MM.1S (cell line): ENCODE measurements around the gene DNAJB14.

Experiments
- DNase-seq: peaks from one replicate; pipeline ENCODE4 v3.0.0-alpha.2; 2015
- H2AFZ ChIP-seq: fragments of 300-600 bp; sonication (generic); 2 replicates; pipeline ENCODE4 v1.6.0; 2016; ENCODE audit warnings: antibody characterized with exemption, low read length
- H3F3A ChIP-seq: fragments of 300-600 bp; sonication (generic); 2 replicates; pipeline ENCODE4 v1.6.1; 2016; ENCODE audit warnings: mild to moderate bottlenecking, antibody characterized with exemption, low read length, moderate library complexity, mixed read lengths; ENCODE audit not compliant: insufficient read depth
- H3K27ac ChIP-seq: fragments of 300-600 bp; sonication (generic); 2 replicates; pipeline ENCODE4 v1.5.1; 2016; ENCODE audit warnings: mild to moderate bottlenecking, low read length
- H3K27me3 ChIP-seq: fragments of 300-600 bp; sonication (generic); replicated peaks from 2 replicates; pipeline ENCODE4 v1.6.0; 2016; ENCODE audit warnings: low read length; ENCODE audit not compliant: insufficient read depth
- H3K36me3 ChIP-seq: fragments of 300-600 bp; sonication (generic); replicated peaks from 2 replicates; pipeline ENCODE4 v1.6.1; 2016; ENCODE audit warnings: mild to moderate bottlenecking, low read length, mixed read lengths; ENCODE audit not compliant: insufficient read depth
- H3K4me1 ChIP-seq: fragments of 300-600 bp; sonication (generic); 2 replicates; pipeline ENCODE4 v1.6.1; 2016; ENCODE audit warnings: low read length, mixed read lengths
- H3K4me2 ChIP-seq: fragments of 300-600 bp; sonication (generic); 2 replicates; pipeline ENCODE4 v1.6.0; 2016; ENCODE audit warnings: low read depth, low read length
- H3K4me3 ChIP-seq: fragments of 300-600 bp; sonication (generic); 2 replicates; pipeline ENCODE4 v1.5.1; 2016; ENCODE audit warnings: low read length, mixed read lengths
- H3K79me2 ChIP-seq: fragments of 300-600 bp; sonication (generic); 2 replicates; pipeline ENCODE4 v1.6.1; 2016; ENCODE audit warnings: mixed run types, low read length, mixed read lengths
- H3K9ac ChIP-seq: fragments of 300-600 bp; sonication (generic); 2 replicates; pipeline ENCODE4 v1.6.1; 2016; ENCODE audit warnings: low read length, mixed read lengths
- H3K9me2 ChIP-seq: fragments of 300-600 bp; sonication (generic); replicated peaks from 2 replicates; pipeline ENCODE4 v1.6.1; 2016; ENCODE audit warnings: mild to moderate bottlenecking, low read length, mixed read lengths; ENCODE audit not compliant: insufficient read depth
- H3K9me3 ChIP-seq: fragments of 300-600 bp; sonication (generic); replicated peaks from 2 replicates; pipeline ENCODE4 v1.6.1; 2016; ENCODE audit warnings: mild to moderate bottlenecking, low read length, mixed read lengths; ENCODE audit not compliant: insufficient read depth
- H4K20me1 ChIP-seq: fragments of 300-600 bp; sonication (generic); 2 replicates; pipeline ENCODE4 v1.6.1; 2016; ENCODE audit warnings: mild to moderate bottlenecking, low read length, moderate library complexity, mixed read lengths; ENCODE audit not compliant: insufficient read depth
- EZH2 ChIP-seq: fragments of 300-600 bp; sonication (generic); optimal IDR thresholded peaks from 2 replicates; pipeline ENCODE3; 2017; ENCODE audit warnings: low read depth, mild to moderate bottlenecking, antibody characterized with exemption, low read length, mixed read lengths
- EZH2phosphoT487 ChIP-seq: fragments of 300-600 bp; sonication (generic); IDR thresholded peaks from 2 replicates; pipeline ENCODE4 v1.6.1; 2018; ENCODE audit warnings: antibody characterized with exemption, low read length
- TF ChIP-seq, protein P1 (sequence below): fragments of 300-600 bp; sonication (generic); IDR thresholded peaks from 2 replicates; pipeline ENCODE4 v1.5.1; 2016; ENCODE audit warnings: antibody characterized with exemption, low read length, mixed read lengths

DNAJB14 gene

DNA sequence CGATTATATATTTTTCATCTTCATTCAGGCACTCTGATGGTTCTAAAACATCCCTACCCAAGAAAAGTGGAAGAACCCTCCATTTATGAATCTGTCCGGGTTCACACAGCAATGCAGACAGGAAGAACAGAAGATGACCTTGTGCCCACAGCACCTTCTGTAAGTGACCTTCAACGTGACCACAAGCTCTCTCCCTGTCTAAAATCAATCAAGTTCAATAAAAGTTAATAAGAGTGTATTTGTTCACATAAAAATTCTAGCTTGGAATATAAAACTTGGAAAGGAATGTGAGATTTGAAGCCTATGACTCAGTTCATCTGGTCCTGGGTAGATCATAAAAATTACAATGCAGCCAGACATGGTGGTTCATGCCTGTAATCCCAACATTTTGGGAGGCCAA, 93.2 kb downstream of the DNAJB14 start:
- H3K4me3 ChIP-seq, result no peak overlapping the region
- H3K27me3 ChIP-seq, result no peaks in the 10 kb centered on the region
- H4K20me1 ChIP-seq, result no peaks in the 10 kb centered on the region
- no peak for DNase-seq
- peaks cover 10% of the 10 kb centered on the region for H3F3A ChIP-seq
- H3K27ac ChIP-seq, result no peak overlapping the region
- TF ChIP-seq, protein P1, sequence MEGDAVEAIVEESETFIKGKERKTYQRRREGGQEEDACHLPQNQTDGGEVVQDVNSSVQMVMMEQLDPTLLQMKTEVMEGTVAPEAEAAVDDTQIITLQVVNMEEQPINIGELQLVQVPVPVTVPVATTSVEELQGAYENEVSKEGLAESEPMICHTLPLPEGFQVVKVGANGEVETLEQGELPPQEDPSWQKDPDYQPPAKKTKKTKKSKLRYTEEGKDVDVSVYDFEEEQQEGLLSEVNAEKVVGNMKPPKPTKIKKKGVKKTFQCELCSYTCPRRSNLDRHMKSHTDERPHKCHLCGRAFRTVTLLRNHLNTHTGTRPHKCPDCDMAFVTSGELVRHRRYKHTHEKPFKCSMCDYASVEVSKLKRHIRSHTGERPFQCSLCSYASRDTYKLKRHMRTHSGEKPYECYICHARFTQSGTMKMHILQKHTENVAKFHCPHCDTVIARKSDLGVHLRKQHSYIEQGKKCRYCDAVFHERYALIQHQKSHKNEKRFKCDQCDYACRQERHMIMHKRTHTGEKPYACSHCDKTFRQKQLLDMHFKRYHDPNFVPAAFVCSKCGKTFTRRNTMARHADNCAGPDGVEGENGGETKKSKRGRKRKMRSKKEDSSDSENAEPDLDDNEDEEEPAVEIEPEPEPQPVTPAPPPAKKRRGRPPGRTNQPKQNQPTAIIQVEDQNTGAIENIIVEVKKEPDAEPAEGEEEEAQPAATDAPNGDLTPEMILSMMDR, result no peak
- no peak for TF ChIP-seq EZH2phosphoT487
- TF ChIP-seq EZH2, result no peak
- no peaks in the 10 kb centered on the region for H3K9me3 ChIP-seq
- peaks cover 3% of the 10 kb centered on the region; the same call in 1 of the 2 replicates for H3K36me3 ChIP-seq
- H3K9me2 ChIP-seq, result no peaks in the 10 kb centered on the region
- no peak overlapping the region for H3K4me2 ChIP-seq
- H3K4me1 ChIP-seq, result peaks cover 34% of the 10 kb centered on the region
- no peak overlapping the region for H3K9ac ChIP-seq
- peaks cover 31% of the 10 kb centered on the region for H3K79me2 ChIP-seq
- H2AFZ ChIP-seq, result no peak overlapping the region

DNA sequence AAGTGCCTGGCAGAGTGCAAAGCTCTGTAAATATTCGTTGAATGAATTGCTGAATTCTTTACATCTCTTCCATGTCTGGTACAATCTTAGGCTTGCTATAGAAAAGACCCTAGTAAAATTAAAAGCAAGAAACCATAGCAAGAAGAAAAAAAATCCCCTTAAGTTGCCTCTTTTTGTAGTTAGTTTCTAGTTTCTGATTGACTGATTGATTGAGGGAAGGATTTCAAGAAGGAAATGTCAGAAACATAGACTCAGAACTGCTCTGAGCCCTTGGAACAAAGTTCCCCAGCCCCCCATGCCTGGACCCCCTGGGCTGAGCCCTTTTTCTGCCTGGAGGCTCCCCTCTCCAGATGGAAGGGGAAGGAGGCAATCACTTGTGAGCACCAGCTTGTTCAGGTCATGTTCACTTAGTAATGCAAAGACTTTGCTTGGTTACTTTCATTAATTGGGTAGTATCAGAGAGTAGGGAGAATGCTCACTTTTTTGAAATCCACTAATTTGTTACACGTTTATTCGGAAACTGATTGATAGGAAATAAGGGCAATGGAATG, 94.1 kb downstream of the DNAJB14 start:
- Histone ChIP-seq H3K9me2 (no peaks in the 10 kb centered on the region), H3F3A (peaks cover 11% of the 10 kb centered on the region), H3K79me2 (peaks cover 25% of the 10 kb centered on the region), H3K36me3 (peaks cover 3% of the 10 kb centered on the region; the same call in 1 of the 2 replicates), H3K4me3 (no peak overlapping the region), H3K27me3 (no peaks in the 10 kb centered on the region), H2AFZ (no peak overlapping the region), H3K4me2 (no peak overlapping the region), H3K9me3 (no peaks in the 10 kb centered on the region), H3K27ac (no peak overlapping the region), H3K9ac (no peak overlapping the region), H4K20me1 (no peaks in the 10 kb centered on the region), H3K4me1 (peaks cover 39% of the 10 kb centered on the region)
- DNase-seq, result no peak
- TF ChIP-seq EZH2, result no peak

DNA sequence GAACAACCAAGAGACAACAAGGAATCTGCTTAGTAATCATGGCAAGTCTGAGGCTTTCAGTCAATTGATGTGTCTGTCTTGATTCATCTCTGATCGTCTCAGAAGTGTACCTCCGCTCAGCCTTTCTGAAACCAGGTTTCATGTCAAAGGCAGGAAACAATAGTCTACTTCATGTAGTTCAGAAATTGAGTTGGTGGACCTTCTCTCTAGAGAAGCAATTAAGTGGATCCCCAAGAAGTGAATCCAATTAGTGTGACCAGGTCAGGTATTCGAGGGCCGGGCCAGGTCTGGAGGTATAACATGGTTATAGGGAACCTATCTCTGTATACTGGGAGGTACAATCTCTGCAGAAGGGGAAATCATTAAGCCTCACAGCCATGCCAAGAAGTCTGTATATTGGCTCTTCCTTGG, 97.8 kb downstream of the DNAJB14 start:
- Histone ChIP-seq H3K27ac (peak overlapping the region; percentile 94; the same call in 1 of the 2 replicates), H3K9me3 (no peaks in the 10 kb centered on the region), H3K4me1 (peaks cover 51% of the 10 kb centered on the region), H3K9ac (no peak overlapping the region), H3K36me3 (0 out of 2 replicates have a peak, but pooled peaks cover 3% of the 10 kb centered on the region), H2AFZ (no peak overlapping the region), H3K4me2 (no peak overlapping the region), H4K20me1 (no peaks in the 10 kb centered on the region), H3K4me3 (no peak overlapping the region), H3K9me2 (no peaks in the 10 kb centered on the region), H3K79me2 (peaks cover 26% of the 10 kb centered on the region; the same call in 1 of the 2 replicates), H3F3A (peaks cover 30% of the 10 kb centered on the region), H3K27me3 (no peaks in the 10 kb centered on the region)
- DNase-seq, result peak; percentile 47
- TF ChIP-seq EZH2phosphoT487 (no peak), EZH2 (no peak)
- TF ChIP-seq, protein P1, result no peak

DNA sequence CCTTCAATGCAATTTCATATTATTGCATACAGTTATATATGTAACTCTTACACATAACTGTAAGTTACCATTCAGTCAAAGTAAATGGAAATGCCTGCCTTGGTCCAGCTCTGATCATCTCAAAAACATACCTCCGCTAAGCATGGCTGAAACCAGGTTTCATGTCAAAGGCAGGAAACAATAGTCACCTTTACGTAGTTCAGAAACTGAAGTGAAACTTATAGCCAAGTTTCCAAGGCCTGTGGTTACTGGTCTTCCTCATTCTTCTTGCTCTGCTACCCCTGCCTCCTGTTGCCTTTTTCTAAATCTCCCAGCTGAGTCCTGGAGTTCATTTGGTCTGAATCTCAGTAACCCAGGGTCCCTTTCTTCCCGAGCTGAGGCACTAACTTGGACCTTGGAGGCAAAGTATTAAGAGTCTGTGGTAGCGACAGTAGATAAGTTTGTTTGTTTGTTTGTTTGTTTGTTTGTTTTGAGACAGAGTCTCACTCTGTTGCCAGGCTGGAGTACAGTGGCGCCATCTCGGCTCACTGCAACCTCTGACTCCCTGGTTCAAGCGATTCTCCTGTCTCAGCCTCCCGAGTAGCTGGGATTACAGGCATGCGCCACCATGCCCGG, 98.9 kb downstream of the DNAJB14 start:
- H3K9ac ChIP-seq, result peak overlapping the region; percentile 65
- peak overlapping the region; percentile 94 for H3K27ac ChIP-seq
- H3K79me2 ChIP-seq, result peaks cover 28% of the 10 kb centered on the region; the same call in 1 of the 2 replicates
- peaks cover 30% of the 10 kb centered on the region for H3F3A ChIP-seq
- H3K4me2 ChIP-seq, result peak overlapping the region; percentile 66
- no peak overlapping the region for H3K4me3 ChIP-seq
- no peaks in the 10 kb centered on the region for H4K20me1 ChIP-seq
- H3K27me3 ChIP-seq, result no peaks in the 10 kb centered on the region
- H3K4me1 ChIP-seq, result peaks cover 53% of the 10 kb centered on the region
- DNase-seq, result peak; percentile 90
- H3K9me2 ChIP-seq, result no peaks in the 10 kb centered on the region
- H3K36me3 ChIP-seq, result no peaks in the 10 kb centered on the region
- H2AFZ ChIP-seq, result no peak overlapping the region
- H3K9me3 ChIP-seq, result no peaks in the 10 kb centered on the region
- TF ChIP-seq, protein P1, result no peak
- no peak for TF ChIP-seq EZH2
- no peak for TF ChIP-seq EZH2phosphoT487
